Skeletal muscle tissue (tissue), 4 donors: ENCODE measurements around the gene CMTM2. TPM values are rescaled to one million over a fixed set of nuclear protein-coding genes. Genes with fewer than 3 reads are reported as not detected.

ENCODE experiments used
- H3K27ac ChIP-seq: one replicate; pipeline ENCODE4 v1.7.0; 2013; ENCODE audit warnings: mild to moderate bottlenecking, low read depth, low read length, inconsistent platforms
- H3K27me3 ChIP-seq, 3 donors: one replicate each; pipeline ENCODE4 v1.7.0; 2013; ENCODE audit warnings: low read length in 3 of 3; ENCODE audit not compliant: control insufficient read depth in 3 of 3, insufficient read depth in 3 of 3
- H3K36me3 ChIP-seq, 3 donors: one replicate each; pipeline ENCODE4 v1.7.0; 2013; ENCODE audit warnings: low read length in 3 of 3; ENCODE audit not compliant: control insufficient read depth in 3 of 3, insufficient read depth in 3 of 3
- H3K4me1 ChIP-seq, 3 donors: one replicate each; pipeline ENCODE4 v1.7.0; 2013; ENCODE audit warnings: low read length in 3 of 3, mild to moderate bottlenecking in 3 of 3; ENCODE audit not compliant: control insufficient read depth in 3 of 3, insufficient read depth in 3 of 3
- H3K4me3 ChIP-seq, 3 donors: one replicate each; pipeline ENCODE4 v1.7.0; 2013; ENCODE audit warnings: low read length in 3 of 3
- H3K9ac ChIP-seq, 3 donors: one replicate each; pipeline ENCODE4 v1.7.0; 2013; ENCODE audit warnings: low read length in 3 of 3, mild to moderate bottlenecking in 3 of 3, moderate library complexity in 2 of 3, low read depth in 1 of 3
- H3K9me3 ChIP-seq, 3 donors: one replicate each; pipeline ENCODE4 v1.7.0; 2013; ENCODE audit warnings: low read length in 3 of 3; ENCODE audit not compliant: control insufficient read depth in 3 of 3
- total RNA-seq: library from RNA; depleted of rRNA; stranded (reverse); fragments of >200 nt; gene quantifications from one replicate; pipeline ENCODE4 v1.2.3, GENCODE V29; 2014
- donor health status: Osteomylitis.

The CMTM2 gene
- total RNA-seq, 1 donor from 2014 or later = not detected

DNA sequence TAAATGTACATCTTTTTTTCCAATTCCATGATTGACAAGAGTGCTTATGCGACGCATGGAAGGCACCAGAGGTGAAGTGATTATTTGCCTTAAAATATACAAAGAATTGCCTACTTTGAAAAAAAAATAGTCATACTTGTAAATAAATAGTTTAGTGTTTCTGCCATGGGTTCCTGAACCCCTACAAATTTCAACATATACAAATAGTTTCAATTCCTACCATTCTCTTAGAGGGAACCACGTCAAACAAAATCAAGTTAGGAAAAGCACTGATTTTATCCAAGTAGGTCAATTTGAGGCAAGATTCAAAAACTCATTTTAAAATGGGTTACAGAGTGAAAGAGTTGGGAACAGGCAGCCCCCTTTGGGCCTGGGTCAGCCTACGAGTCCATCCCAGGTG is 36.9 kb downstream of the CMTM2 start:
- Histone ChIP-seq H3K9ac (no peak overlapping the region), H3K27me3 (no peaks in the 10 kb centered on the region), H3K9me3 (no peaks in the 10 kb centered on the region), H3K36me3 (peaks cover 0 to 18% (median 2%) of the 10 kb centered on the region in 3 donors), H3K27ac (no peak overlapping the region), H3K4me3 (no peak overlapping the region), H3K4me1 (peaks cover 25 to 30% (median 27%) of the 10 kb centered on the region in 3 donors)

DNA sequence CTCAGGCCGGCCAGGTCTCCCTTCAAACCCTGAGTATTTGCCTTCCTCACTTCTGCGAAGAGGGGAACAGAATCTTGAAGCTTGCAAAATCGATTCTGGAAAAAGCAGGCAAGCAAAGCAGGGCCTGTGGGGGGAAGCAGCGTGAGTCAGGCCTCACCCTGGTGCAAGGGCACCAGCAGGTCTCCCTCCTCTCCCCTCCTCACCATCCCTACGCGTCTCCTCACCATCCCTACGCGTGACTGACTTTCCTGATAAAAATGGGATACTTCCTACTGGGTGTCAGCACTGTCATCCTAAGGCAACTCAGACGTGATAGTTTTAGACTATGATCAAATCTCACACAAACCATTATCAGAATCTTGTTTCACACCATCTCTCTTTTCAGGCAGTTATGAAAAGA is 37.3 kb downstream of the CMTM2 start:
- H3K36me3 ChIP-seq = peaks cover 3 to 17% (median 4%) of the 10 kb centered on the region in 3 donors
- no peak overlapping the region for H3K27ac ChIP-seq
- H3K27me3 ChIP-seq = no peaks in the 10 kb centered on the region
- H3K4me1 ChIP-seq = peaks cover 25 to 30% (median 27%) of the 10 kb centered on the region in 3 donors
- H3K4me3 ChIP-seq = no peak overlapping the region
- H3K9ac ChIP-seq = no peak overlapping the region
- H3K9me3 ChIP-seq = no peaks in the 10 kb centered on the region

DNA sequence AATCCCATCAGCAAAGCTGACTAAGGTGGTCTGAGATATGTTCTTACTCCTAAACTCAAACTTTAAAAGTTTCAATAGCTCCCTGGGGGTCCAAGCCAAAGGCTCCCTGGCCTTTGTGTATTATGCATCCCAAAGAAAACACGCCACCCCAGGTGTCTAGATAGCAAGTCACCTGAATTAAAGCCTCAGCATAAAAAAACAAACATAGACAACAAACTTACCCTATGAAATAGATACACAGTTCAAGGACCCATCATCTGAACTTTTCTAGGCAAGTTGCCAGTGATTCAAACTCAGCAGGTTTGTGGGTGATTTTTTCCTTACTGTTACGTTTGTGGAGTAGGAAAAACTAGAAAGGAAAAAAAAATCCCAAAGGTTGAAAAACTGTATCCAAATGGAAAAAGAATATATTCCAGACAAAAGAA is 37.8 kb downstream of the CMTM2 start:
- Histone ChIP-seq H3K36me3 (peaks cover 6 to 16% (median 7%) of the 10 kb centered on the region in 3 donors), H3K9ac (no peak overlapping the region), H3K9me3 (no peaks in the 10 kb centered on the region), H3K4me1 (peaks cover 25 to 30% (median 27%) of the 10 kb centered on the region in 3 donors), H3K27ac (no peak overlapping the region), H3K4me3 (no peak overlapping the region), H3K27me3 (no peaks in the 10 kb centered on the region)

DNA sequence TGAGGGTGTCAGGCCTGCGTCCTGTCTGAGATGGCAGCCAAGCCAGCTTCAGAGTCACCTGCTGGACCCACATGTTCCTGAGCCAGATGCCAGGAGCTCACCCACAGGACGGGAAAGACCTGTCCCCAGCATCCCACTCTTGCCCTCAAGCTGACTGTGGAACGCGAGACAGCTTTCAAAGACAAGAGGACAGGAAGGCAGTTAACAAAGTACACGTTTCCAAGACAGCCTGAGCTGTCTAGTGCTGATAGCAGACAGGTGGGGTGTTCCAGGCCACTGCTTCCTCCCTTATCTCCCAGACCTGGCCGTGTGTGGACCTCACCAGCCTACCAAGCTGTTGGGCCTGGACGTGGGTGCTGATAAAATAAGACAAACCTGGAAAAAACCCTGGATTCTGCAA is 38.5 kb downstream of the CMTM2 start:
- Histone ChIP-seq H3K9me3 (no peaks in the 10 kb centered on the region), H3K4me3 (no peak overlapping the region), H3K27ac (peak overlapping the region; percentile 65), H3K9ac (no peak overlapping the region), H3K4me1 (peaks cover 25 to 32% (median 27%) of the 10 kb centered on the region in 3 donors), H3K36me3 (peaks cover 6 to 10% (median 10%) of the 10 kb centered on the region in 3 donors), H3K27me3 (no peaks in the 10 kb centered on the region)

DNA sequence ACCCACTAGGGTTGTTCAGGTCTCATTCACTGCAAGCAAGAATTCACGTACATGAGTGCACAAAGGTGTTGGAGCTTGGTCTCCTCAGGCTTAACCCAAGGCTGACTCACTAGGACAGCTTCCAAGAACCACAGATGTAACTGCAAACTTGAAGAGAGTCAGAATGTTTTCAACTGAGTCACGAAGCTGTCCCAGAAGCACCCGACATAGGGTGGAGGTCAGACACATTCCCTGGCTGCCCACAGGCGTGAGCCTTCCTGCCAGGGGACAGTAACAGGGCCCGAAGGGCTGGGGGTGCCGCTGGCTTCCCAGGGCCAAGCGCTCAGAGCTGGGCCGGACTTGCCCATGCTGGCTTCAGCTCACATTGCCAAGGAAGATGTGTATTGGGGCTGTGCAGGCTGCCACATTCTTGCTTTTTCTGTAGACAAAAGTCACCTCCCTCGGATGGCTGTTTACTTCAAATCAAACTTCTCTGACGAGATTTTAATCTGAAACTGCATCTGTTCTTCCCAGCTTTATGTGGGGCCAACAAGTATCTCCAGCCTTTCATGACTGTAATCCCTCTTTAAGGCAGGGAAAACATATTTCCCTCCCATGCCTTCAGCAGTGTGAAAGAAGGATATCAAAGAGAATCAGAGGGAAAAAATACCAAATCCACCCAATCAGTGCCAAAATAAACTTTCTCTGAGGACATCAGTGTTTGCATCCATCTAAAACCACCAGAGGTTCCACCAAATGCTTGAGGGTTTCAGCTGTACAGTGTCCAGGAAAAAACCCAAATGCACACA is 39.5 kb downstream of the CMTM2 start:
- H3K36me3 ChIP-seq = peaks cover 6 to 10% (median 8%) of the 10 kb centered on the region in 3 donors
- H3K4me3 ChIP-seq = no peak overlapping the region
- no peak overlapping the region for H3K9ac ChIP-seq
- H3K27ac ChIP-seq = peak overlapping the region; percentile 65
- H3K27me3 ChIP-seq = no peaks in the 10 kb centered on the region
- H3K9me3 ChIP-seq = no peaks in the 10 kb centered on the region
- H3K4me1 ChIP-seq = peaks cover 25 to 35% (median 30%) of the 10 kb centered on the region in 3 donors

DNA sequence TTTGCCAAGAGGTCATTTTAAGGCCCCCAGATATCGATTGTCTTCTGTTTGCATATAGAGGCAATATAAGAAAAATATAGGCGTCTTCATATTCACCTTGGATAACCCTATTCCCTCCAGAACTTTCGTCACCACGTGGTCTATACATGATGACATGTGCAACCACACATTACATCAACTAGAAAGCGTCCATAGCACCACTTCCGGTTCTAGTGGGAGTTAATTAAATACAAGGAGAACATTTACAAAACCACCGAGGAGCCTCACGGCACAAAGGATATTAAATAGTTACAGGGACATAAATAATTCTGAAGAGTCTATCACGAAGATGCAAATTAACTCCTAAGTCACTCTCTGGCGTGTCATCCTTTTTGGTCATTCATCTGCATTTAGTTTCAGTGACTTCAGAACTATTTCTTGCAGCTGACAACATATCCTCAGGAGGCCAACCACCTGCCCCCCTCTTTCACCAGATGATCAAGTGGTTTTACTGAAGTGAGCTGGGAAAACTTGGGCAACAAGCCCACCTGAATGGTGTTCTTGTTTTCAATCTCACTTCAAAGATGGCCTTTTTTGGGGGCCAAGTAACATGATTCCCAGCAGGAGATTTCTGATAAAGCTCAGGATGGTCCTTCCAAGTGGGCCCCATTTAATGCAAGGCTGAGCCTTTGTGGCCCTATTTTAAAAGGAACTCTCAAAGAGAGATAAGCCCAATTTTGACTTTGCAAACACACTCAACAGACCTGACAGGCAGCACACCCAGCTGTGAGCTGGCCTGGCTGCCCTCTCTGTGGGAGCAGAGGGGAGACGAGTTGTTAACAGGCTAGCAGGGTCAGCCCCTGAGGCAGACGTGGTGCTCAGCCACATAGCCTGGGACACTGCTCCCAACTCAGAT is 40.5 kb downstream of the CMTM2 start:
- H3K36me3 ChIP-seq = peaks cover 6 to 10% (median 8%) of the 10 kb centered on the region in 3 donors
- H3K4me1 ChIP-seq = peaks cover 25 to 35% (median 30%) of the 10 kb centered on the region in 3 donors
- peak overlapping the region in 2 of 3 donors; percentile 43 to 54 for H3K9ac ChIP-seq
- H3K9me3 ChIP-seq = no peaks in the 10 kb centered on the region
- peak overlapping the region; percentile 75 for H3K27ac ChIP-seq
- H3K4me3 ChIP-seq = peak overlapping the region in 1 of 3 donors; percentile 14
- no peaks in the 10 kb centered on the region for H3K27me3 ChIP-seq

DNA sequence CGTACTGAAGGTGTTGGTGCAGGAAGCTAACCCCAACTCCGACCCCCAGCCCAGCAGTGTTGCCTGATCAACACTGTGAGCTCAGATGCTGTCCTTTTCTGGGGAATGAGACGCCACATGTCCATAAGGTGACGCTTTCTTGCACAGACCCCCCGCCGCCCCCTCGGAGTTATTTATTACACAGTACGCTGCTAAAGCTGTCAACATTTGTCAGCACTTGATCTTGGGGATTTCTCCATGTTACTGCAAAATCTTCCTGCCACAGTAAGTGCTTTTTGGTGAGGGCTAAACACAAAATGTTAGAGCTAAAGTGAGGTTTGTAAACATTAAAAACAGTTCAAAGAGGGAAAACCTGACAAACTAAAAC is 41.1 kb downstream of the CMTM2 start:
- peak overlapping the region in 1 of 3 donors; percentile 14 for H3K4me3 ChIP-seq
- no peaks in the 10 kb centered on the region for H3K27me3 ChIP-seq
- H3K27ac ChIP-seq = peak overlapping the region; percentile 75
- H3K9me3 ChIP-seq = no peaks in the 10 kb centered on the region
- peaks cover 6 to 10% (median 8%) of the 10 kb centered on the region in 3 donors for H3K36me3 ChIP-seq
- peaks cover 25 to 35% (median 30%) of the 10 kb centered on the region in 3 donors for H3K4me1 ChIP-seq
- H3K9ac ChIP-seq = peak overlapping the region in 2 of 3 donors; percentile 43 to 54

DNA sequence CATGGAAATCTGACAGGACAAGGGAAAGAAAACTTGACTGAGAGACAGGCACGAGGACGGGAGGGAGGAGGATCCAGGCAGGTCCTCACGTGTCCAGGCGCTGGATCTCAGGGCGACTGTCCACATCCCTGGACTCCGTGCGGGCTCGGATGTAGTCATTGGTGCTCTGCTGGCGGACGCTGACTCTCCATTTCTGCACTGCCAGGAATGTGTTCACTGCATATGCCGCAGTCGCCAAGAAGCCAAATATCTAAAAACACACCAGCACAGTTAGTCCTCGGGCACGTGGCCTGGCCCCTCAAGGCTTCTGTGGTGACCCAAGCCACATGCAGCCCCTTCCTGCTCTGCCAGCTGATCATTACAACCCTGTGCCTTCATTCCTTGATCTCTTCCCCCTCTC is 42.7 kb downstream of the CMTM2 start:
- Histone ChIP-seq H3K4me3 (no peak overlapping the region), H3K27ac (no peak overlapping the region), H3K4me1 (peaks cover 25 to 35% (median 30%) of the 10 kb centered on the region in 3 donors), H3K9ac (no peak overlapping the region), H3K9me3 (no peaks in the 10 kb centered on the region), H3K27me3 (no peaks in the 10 kb centered on the region), H3K36me3 (peaks cover 6 to 10% (median 8%) of the 10 kb centered on the region in 3 donors)

DNA sequence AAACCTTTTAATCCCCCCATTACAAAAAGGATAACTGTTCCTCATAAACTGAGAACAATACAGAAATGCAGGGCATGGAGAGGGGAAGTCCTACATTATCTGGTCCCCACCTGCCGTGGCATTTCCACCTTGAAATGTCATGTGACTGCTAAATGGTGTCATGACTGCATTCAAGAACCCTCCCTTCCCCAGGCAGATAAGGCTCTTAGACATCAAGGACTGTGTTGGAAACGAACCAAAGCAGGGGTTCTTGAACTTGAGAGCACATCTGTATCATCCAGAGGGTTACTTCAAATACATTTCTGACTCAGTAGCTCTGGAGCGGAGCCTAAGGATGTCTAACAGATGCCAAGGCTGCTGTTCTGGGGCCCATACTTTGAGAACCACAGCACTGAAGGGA is 43.6 kb downstream of the CMTM2 start:
- Histone ChIP-seq H3K27ac (no peak overlapping the region), H3K27me3 (no peaks in the 10 kb centered on the region), H3K4me3 (no peak overlapping the region), H3K4me1 (peaks cover 23 to 31% (median 27%) of the 10 kb centered on the region in 3 donors), H3K9me3 (no peaks in the 10 kb centered on the region), H3K9ac (no peak overlapping the region), H3K36me3 (peaks cover 6 to 10% (median 8%) of the 10 kb centered on the region in 3 donors)
